Right lobe of liver (tissue), 6 donors: Measurements from ENCODE around the gene GMDS. TPM values are rescaled to one million over a fixed set of nuclear protein-coding genes. Genes with fewer than 3 reads are reported as not detected.
A peak's percentile ranks its signal among the peaks of the same experiment; 100 is the strongest.

ENCODE experiments used
- ATAC-seq, 4 donors: fragments of 200-7000 bp; cut with Tn5 transposase; one replicate each; pipeline ENCODE4 v1.9.1; 2020; ENCODE audit warnings: mild to moderate bottlenecking in 4 of 4, moderate library complexity in 4 of 4
- DNase-seq, 3 donors: peaks; one replicate each; pipeline ENCODE4 v3.0.0-alpha.2; 2020
- H3K27ac ChIP-seq, 3 donors: fragments of 200-600 bp; one replicate each; pipeline ENCODE4 v1.8.0; 2022
- H3K27me3 ChIP-seq, 2 donors: fragments of 200-600 bp; one replicate each; pipeline ENCODE4 v1.8.0; 2022
- H3K36me3 ChIP-seq, 4 donors: fragments of 200-600 bp; sonication (generic) in 1 of 4; one replicate each; pipeline versions ENCODE4 v1.5.1 to v1.8.0; 2017 to 2022; ENCODE audit warnings: control low read depth in 1 of 4
- H3K4me1 ChIP-seq, 4 donors: fragments of 200-600 bp; sonication (generic) in 1 of 4; one replicate each; pipeline versions ENCODE4 v1.5.1 to v1.8.0; 2017 to 2022; ENCODE audit warnings: control low read depth in 1 of 4
- H3K4me3 ChIP-seq, 3 donors: fragments of 200-600 bp; one replicate each; pipeline ENCODE4 v1.8.0; 2022
- H3K9me3 ChIP-seq, 4 donors: fragments of 200-600 bp; sonication (generic) in 1 of 4; one replicate each; pipeline versions ENCODE4 v1.5.1 to v1.8.0; 2017 to 2022; ENCODE audit warnings: control low read depth in 1 of 4
- CTCF ChIP-seq, 4 donors: fragments of 200-600 bp in 3 of 4; fragments of 450-650 bp in 1 of 4; IDR thresholded peaks; one replicate each; pipeline versions ENCODE4 v1.5.1 to v1.8.0; 2016 to 2022; ENCODE audit warnings: antibody characterized with exemption in 4 of 4, mild to moderate bottlenecking in 2 of 4
- POLR2A ChIP-seq: fragments of 450-650 bp; IDR thresholded peaks from one replicate; pipeline ENCODE4 v1.6.1; 2017; ENCODE audit warnings: antibody characterized with exemption, mild to moderate bottlenecking
- WGBS: methylation state at CpG from one replicate; pipeline ENCODE4 v1.1.6; 2018; ENCODE audit warnings: low coverage, low lambda C conversion rate; ENCODE audit not compliant: insufficient coverage; ENCODE audit errors: missing lambda C conversion rate; 5-methylcytosine and 5-hydroxymethylcytosine counted together
- intact Hi-C, 2 donors: fragments of 100-400 bp; cut with DNase I; formaldehyde crosslinking; loops; one replicate each; pipeline versions ENCODE4 v1.11.2 to v1.14.1; 2022
- total RNA-seq, 6 experiments: library from RNA; depleted of rRNA in 2 of 6; stranded (reverse); fragments of >200 nt in 2 of 6; fragmentation: NEBNext Ultra II Directional in 3 of 6; extraction: Animal tissue kit (Norgen Biotek cat#: 25700) in 3 of 6; gene quantifications; one replicate each; pipeline versions ENCODE4 v1.1.0 to v1.2.4, GENCODE V29; 2016 to 2023
- donor health status: DM: no; HTN: yes; CAD: no.
- donor health status: DM: no; HTN: no; CAD: no.
- donor health status: DM: no; HTN: no; CAD: no.
- donor health status: DM: no; HTN: yes; CAD: no.
- donor health status: DM: no; HTN: yes; CAD: no.

GMDS gene
- total RNA-seq, 6 experiments from 2014 or later: 15.9 to 34.4 (median 23.4) TPM

- TF ChIP-seq CTCF (IDR thresholded peaks at IDR 0.05) (no peak), POLR2A (no peak)
- Histone ChIP-seq H3K9me3 (no peaks in the 10 kb centered on the region), H3K27me3 (no peaks in the 10 kb centered on the region), H3K4me3 (no peak overlapping the region), H3K36me3 (no peaks in the 10 kb centered on the region), H3K4me1 (no peaks in the 10 kb centered on the region), H3K27ac (no peak overlapping the region)
- 92% methylated on average over 7 of the region's 9 CpGs for WGBS
- intact Hi-C loops: no loop called here
- DNase-seq: no peak
- ATAC-seq: peak in 1 of 4 donors; percentile 42
These were observed 483.2 kb downstream of the GMDS start for GRCh38 chr6:1762203-1762602.

- no peaks in the 10 kb centered on the region for H3K9me3 ChIP-seq
- H3K36me3 ChIP-seq: no peaks in the 10 kb centered on the region
- ATAC-seq (no peak), DNase-seq (no peak)
- no peak overlapping the region for H3K4me3 ChIP-seq
- WGBS: 80% methylated on average over 4 of the region's 4 CpGs
- no peaks in the 10 kb centered on the region for H3K4me1 ChIP-seq
- no peak overlapping the region for H3K27ac ChIP-seq
- TF ChIP-seq POLR2A (no peak), CTCF (IDR thresholded peaks at IDR 0.05) (no peak)
- intact Hi-C loops: no loop called here
- no peaks in the 10 kb centered on the region for H3K27me3 ChIP-seq
These were observed 483.9 kb downstream of the GMDS start for GRCh38 chr6:1761477-1761877.

- 68% methylated on average over 2 of the region's 2 CpGs for WGBS
- H3K27me3 ChIP-seq: no peaks in the 10 kb centered on the region
- no peaks in the 10 kb centered on the region for H3K9me3 ChIP-seq
- TF ChIP-seq CTCF (IDR thresholded peaks at IDR 0.05) (no peak), POLR2A (no peak)
- H3K27ac ChIP-seq: no peak overlapping the region
- no peaks in the 10 kb centered on the region for H3K4me1 ChIP-seq
- DNase-seq: no peak
- no peak for ATAC-seq
- no peaks in the 10 kb centered on the region for H3K36me3 ChIP-seq
- intact Hi-C loops: no loop called here
- no peak overlapping the region for H3K4me3 ChIP-seq
These were observed 484.5 kb downstream of the GMDS start for GRCh38 chr6:1760876-1761275.

GRCh38 chr6:1759870-1760269 is 485.5 kb downstream of the GMDS start:
- H3K27me3 ChIP-seq: no peaks in the 10 kb centered on the region
- H3K4me3 ChIP-seq: no peak overlapping the region
- H3K36me3 ChIP-seq: no peaks in the 10 kb centered on the region
- no peak overlapping the region for H3K27ac ChIP-seq
- TF ChIP-seq CTCF (IDR thresholded peaks at IDR 0.05) (no peak), POLR2A (no peak)
- DNase-seq (no peak), ATAC-seq (no peak)
- H3K4me1 ChIP-seq: no peaks in the 10 kb centered on the region
- H3K9me3 ChIP-seq: no peaks in the 10 kb centered on the region
- intact Hi-C loops: no loop called here
- 81% methylated on average over 4 of the region's 8 CpGs for WGBS

- TF ChIP-seq POLR2A (no peak), CTCF (IDR thresholded peaks at IDR 0.05) (no peak)
- no peak overlapping the region for H3K4me3 ChIP-seq
- H3K27ac ChIP-seq: no peak overlapping the region
- H3K9me3 ChIP-seq: no peaks in the 10 kb centered on the region
- WGBS: 63% methylated on average over 5 of the region's 8 CpGs
- H3K27me3 ChIP-seq: no peaks in the 10 kb centered on the region
- ATAC-seq: no peak
- H3K4me1 ChIP-seq: no peaks in the 10 kb centered on the region
- DNase-seq: no peak
- no peaks in the 10 kb centered on the region for H3K36me3 ChIP-seq
- intact Hi-C loops: no loop called here
These were observed 487.2 kb downstream of the GMDS start for GRCh38 chr6:1758076-1758679.
